ENCODE results near the gene NAA50.

DNA sequence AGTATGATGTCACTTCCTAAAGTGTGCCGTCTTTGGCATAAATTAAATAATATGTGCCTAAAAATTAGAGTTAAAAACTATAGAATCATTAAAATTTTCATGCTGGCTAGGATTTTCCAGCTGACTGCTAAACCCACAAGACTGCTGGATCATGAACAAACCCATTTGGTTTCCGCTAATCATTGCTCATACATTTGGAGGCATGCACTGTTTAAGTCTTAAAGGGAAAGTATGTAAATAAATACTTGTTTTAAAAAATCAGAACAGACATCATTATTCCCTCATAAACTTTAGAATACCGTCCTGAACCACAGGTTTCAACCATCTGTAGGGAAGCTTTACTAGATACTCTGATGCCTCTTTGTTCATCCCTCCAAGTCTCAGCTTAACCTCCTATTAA lies 27.3 kb upstream of the NAA50 start:
- TF ChIP-seq POLR2AphosphoS5 (IDR thresholded peaks at IDR 0.05; ENCODE audit: insufficient read depth in 1 of 2, low read depth in 1 of 2) (no peak), POLR2A (IDR thresholded peaks at IDR 0.05) (no peak)

Measured in vagina (tissue), 2 donors.